Breast epithelium (tissue), 4 donors: ENCODE measurements around the gene SLC17A6. TPM values are rescaled to one million over a fixed set of nuclear protein-coding genes. Genes with fewer than 3 reads are reported as not detected.
A peak's percentile ranks its signal among the peaks of the same experiment; 100 is the strongest.

Experiments
- DNase-seq, 2 donors: peaks; one replicate each; pipeline ENCODE4 v3.0.0-alpha.2; 2019; ENCODE audit warnings: low spot score in 2 of 2
- H3K27ac ChIP-seq, 2 donors: fragments of 200-600 bp; sonication (generic) in 1 of 2; one replicate each; pipeline ENCODE4 v1.5.1; 2016 to 2019; ENCODE audit warnings: mild to moderate bottlenecking in 1 of 2
- H3K27me3 ChIP-seq, 2 donors: fragments of 200-600 bp; sonication (generic) in 1 of 2; one replicate each; pipeline versions ENCODE4 v1.5.1 to v1.6.0; 2017 to 2019; ENCODE audit warnings: control low read depth in 1 of 2, mild to moderate bottlenecking in 1 of 2
- H3K36me3 ChIP-seq: fragments of 200-600 bp; one replicate; pipeline ENCODE4 v1.5.1; 2019
- H3K4me1 ChIP-seq, 2 donors: fragments of 200-600 bp; sonication (generic); one replicate each; pipeline ENCODE4 v1.5.1; 2016 to 2019; ENCODE audit warnings: control low read depth in 1 of 2
- H3K4me3 ChIP-seq, 3 donors: fragments of 200-600 bp; sonication (generic); 1 replicate in 2 of 3; 2 replicates in 1 of 3; pipeline ENCODE4 v1.5.1; 2016 to 2019; ENCODE audit warnings: mild to moderate bottlenecking in 3 of 3, moderate library complexity in 2 of 3
- H3K9me3 ChIP-seq, 2 donors: fragments of 200-600 bp; sonication (generic) in 1 of 2; one replicate each; pipeline ENCODE4 v1.5.1; 2016 to 2019; ENCODE audit warnings: control low read depth in 1 of 2
- CTCF ChIP-seq, 3 donors: fragments of 450-650 bp; IDR thresholded peaks; one replicate each; pipeline ENCODE4 v1.5.1; 2016 to 2017; ENCODE audit warnings: antibody characterized with exemption in 3 of 3, mild to moderate bottlenecking in 3 of 3, moderate library complexity in 3 of 3
- POLR2A ChIP-seq: fragments of 450-650 bp; IDR thresholded peaks from one replicate; pipeline ENCODE4 v1.6.1; 2016; ENCODE audit warnings: antibody characterized with exemption, mild to moderate bottlenecking, moderate library complexity
- POLR2AphosphoS5 ChIP-seq, 3 donors: sonication (generic); formaldehyde crosslinking; IDR thresholded peaks; one replicate each; pipeline ENCODE4 v1.6.1; 2017; ENCODE audit warnings: antibody characterized with exemption in 3 of 3
- intact Hi-C: fragments of 100-400 bp; cut with DNase I; formaldehyde crosslinking; loops from one replicate; pipeline ENCODE4 v1.15.1; 2023; ENCODE audit warnings: low total_unique reads
- total RNA-seq, 3 donors: library from RNA; depleted of rRNA; stranded (reverse); fragments of >200 nt; gene quantifications; one replicate each; pipeline ENCODE4 v1.1.0, GENCODE V29; 2016

The SLC17A6 gene
- total RNA-seq, 3 donors from 2014 or later = not detected

- H3K27ac ChIP-seq = no peak overlapping the region
- H3K4me3 ChIP-seq = peak overlapping the region in 1 of 3 donors; percentile 17
- H3K27me3 ChIP-seq = peaks cover 2 to 74% of the 10 kb centered on the region in 2 donors
- H3K9me3 ChIP-seq = no peaks in the 10 kb centered on the region
- intact Hi-C loops = no loop called here
- H3K36me3 ChIP-seq = no peaks in the 10 kb centered on the region
- no peak for DNase-seq
- TF ChIP-seq POLR2AphosphoS5 (IDR thresholded peaks at IDR 0.05) (no peak), CTCF (IDR thresholded peaks at IDR 0.05) (no peak), POLR2A (no peak)
- H3K4me1 ChIP-seq = no peaks in the 10 kb centered on the region
These were observed 4.2 kb downstream of the SLC17A6 start for GRCh38 chr11:22342211-22343031.

GRCh38 chr11:22343032-22343324 is 4.8 kb downstream of the SLC17A6 start:
- Histone ChIP-seq H3K4me1 (no peaks in the 10 kb centered on the region), H3K9me3 (no peaks in the 10 kb centered on the region), H3K27me3 (peaks cover 2 to 69% of the 10 kb centered on the region in 2 donors), H3K4me3 (peak overlapping the region in 1 of 3 donors; percentile 17), H3K27ac (no peak overlapping the region), H3K36me3 (no peaks in the 10 kb centered on the region)
- DNase-seq = no peak
- TF ChIP-seq POLR2A = no peak
- no peak for TF ChIP-seq CTCF (IDR thresholded peaks at IDR 0.05)
- intact Hi-C loops = no loop called here

GRCh38 chr11:22343371-22344032 is 5.3 kb downstream of the SLC17A6 start:
- intact Hi-C loops = no loop called here
- no peak for DNase-seq
- peaks cover 2 to 68% of the 10 kb centered on the region in 2 donors for H3K27me3 ChIP-seq
- H3K9me3 ChIP-seq = no peaks in the 10 kb centered on the region
- no peak overlapping the region for H3K27ac ChIP-seq
- H3K4me3 ChIP-seq = peak overlapping the region in 1 of 3 donors; percentile 17
- TF ChIP-seq POLR2A (no peak), POLR2AphosphoS5 (IDR thresholded peaks at IDR 0.05) (no peak), CTCF (IDR thresholded peaks at IDR 0.05) (no peak)
- H3K36me3 ChIP-seq = no peaks in the 10 kb centered on the region
- H3K4me1 ChIP-seq = no peaks in the 10 kb centered on the region

DNA sequence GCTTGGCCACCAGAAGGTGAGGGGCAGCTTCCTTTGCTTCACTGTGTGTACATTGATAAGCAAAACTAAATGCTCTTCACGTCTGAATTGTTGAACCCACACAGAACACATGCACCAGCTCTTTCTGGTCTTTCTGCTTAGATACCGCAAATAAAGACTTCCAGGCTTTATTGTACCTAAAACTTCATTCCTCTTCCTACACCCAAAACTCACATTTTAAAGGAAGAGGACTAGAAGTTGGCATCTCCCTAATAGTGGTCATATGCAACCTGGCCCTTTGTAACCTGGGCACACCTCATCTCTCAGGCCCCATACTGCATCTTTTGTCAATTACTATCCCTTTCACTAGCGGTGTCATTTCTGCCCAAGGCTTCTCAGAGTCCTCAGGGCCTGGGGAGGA is 5.9 kb downstream of the SLC17A6 start:
- no peak for DNase-seq
- no peaks in the 10 kb centered on the region for H3K9me3 ChIP-seq
- intact Hi-C loops = no loop called here
- H3K4me1 ChIP-seq = no peaks in the 10 kb centered on the region
- H3K4me3 ChIP-seq = no peak overlapping the region
- H3K36me3 ChIP-seq = no peaks in the 10 kb centered on the region
- no peak for TF ChIP-seq POLR2AphosphoS5 (IDR thresholded peaks at IDR 0.05)
- no peak for TF ChIP-seq CTCF (IDR thresholded peaks at IDR 0.05)
- no peak for TF ChIP-seq POLR2A
- H3K27ac ChIP-seq = no peak overlapping the region
- H3K27me3 ChIP-seq = peaks cover 2 to 70% of the 10 kb centered on the region in 2 donors

DNA sequence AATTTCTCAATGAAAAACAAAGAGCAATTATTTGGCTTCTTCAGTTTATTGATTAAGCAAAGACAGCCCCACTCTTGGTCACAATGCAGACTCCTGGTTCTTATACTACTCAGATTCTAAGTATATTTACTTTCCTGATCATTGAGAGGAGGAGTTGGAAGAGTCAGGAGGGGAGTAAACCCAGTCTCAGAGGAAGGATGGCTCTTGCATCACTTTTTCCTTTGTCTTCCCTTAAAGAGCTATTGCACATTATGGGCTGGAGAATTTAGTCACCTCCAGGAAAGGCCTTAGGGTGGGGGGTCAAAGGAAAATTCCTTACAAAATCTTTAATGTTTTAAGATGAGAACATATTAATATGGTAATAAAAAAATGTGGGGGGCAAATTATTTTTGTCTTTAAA is 8.1 kb downstream of the SLC17A6 start:
- Histone ChIP-seq H3K27ac (no peak overlapping the region), H3K4me1 (no peaks in the 10 kb centered on the region), H3K9me3 (no peaks in the 10 kb centered on the region), H3K4me3 (no peak overlapping the region), H3K36me3 (no peaks in the 10 kb centered on the region), H3K27me3 (peaks cover 0 to 48% of the 10 kb centered on the region in 2 donors)
- no peak for TF ChIP-seq POLR2A
- no peak for TF ChIP-seq CTCF (IDR thresholded peaks at IDR 0.05)
- no peak for TF ChIP-seq POLR2AphosphoS5 (IDR thresholded peaks at IDR 0.05)
- DNase-seq = no peak
- intact Hi-C loops = no loop called here
